Breast epithelium (tissue), 4 donors: ENCODE data around the gene DCDC2C. TPM values are rescaled to one million over a fixed set of nuclear protein-coding genes. Genes with fewer than 3 reads are reported as not detected.

Experiments used
- DNase-seq, 2 donors: peaks; one replicate each; pipeline ENCODE4 v3.0.0-alpha.2; 2019; ENCODE audit warnings: low spot score in 2 of 2
- H3K27ac ChIP-seq, 2 donors: fragments of 200-600 bp; sonication (generic) in 1 of 2; one replicate each; pipeline ENCODE4 v1.5.1; 2016 to 2019; ENCODE audit warnings: mild to moderate bottlenecking in 1 of 2
- H3K27me3 ChIP-seq, 2 donors: fragments of 200-600 bp; sonication (generic) in 1 of 2; one replicate each; pipeline versions ENCODE4 v1.5.1 to v1.6.0; 2017 to 2019; ENCODE audit warnings: control low read depth in 1 of 2, mild to moderate bottlenecking in 1 of 2
- H3K36me3 ChIP-seq: fragments of 200-600 bp; one replicate; pipeline ENCODE4 v1.5.1; 2019
- H3K4me1 ChIP-seq, 2 donors: fragments of 200-600 bp; sonication (generic); one replicate each; pipeline ENCODE4 v1.5.1; 2016 to 2019; ENCODE audit warnings: control low read depth in 1 of 2
- H3K4me3 ChIP-seq, 3 donors: fragments of 200-600 bp; sonication (generic); 1 replicate in 2 of 3; 2 replicates in 1 of 3; pipeline ENCODE4 v1.5.1; 2016 to 2019; ENCODE audit warnings: mild to moderate bottlenecking in 3 of 3, moderate library complexity in 2 of 3
- H3K9me3 ChIP-seq, 2 donors: fragments of 200-600 bp; sonication (generic) in 1 of 2; one replicate each; pipeline ENCODE4 v1.5.1; 2016 to 2019; ENCODE audit warnings: control low read depth in 1 of 2
- CTCF ChIP-seq, 3 donors: fragments of 450-650 bp; IDR thresholded peaks; one replicate each; pipeline ENCODE4 v1.5.1; 2016 to 2017; ENCODE audit warnings: antibody characterized with exemption in 3 of 3, mild to moderate bottlenecking in 3 of 3, moderate library complexity in 3 of 3
- POLR2A ChIP-seq: fragments of 450-650 bp; IDR thresholded peaks from one replicate; pipeline ENCODE4 v1.6.1; 2016; ENCODE audit warnings: antibody characterized with exemption, mild to moderate bottlenecking, moderate library complexity
- POLR2AphosphoS5 ChIP-seq, 3 donors: sonication (generic); formaldehyde crosslinking; IDR thresholded peaks; one replicate each; pipeline ENCODE4 v1.6.1; 2017; ENCODE audit warnings: antibody characterized with exemption in 3 of 3
- intact Hi-C: fragments of 100-400 bp; cut with DNase I; formaldehyde crosslinking; loops from one replicate; pipeline ENCODE4 v1.15.1; 2023; ENCODE audit warnings: low total_unique reads
- total RNA-seq, 3 donors: library from RNA; depleted of rRNA; stranded (reverse); fragments of >200 nt; gene quantifications; one replicate each; pipeline ENCODE4 v1.1.0, GENCODE V29; 2016

The DCDC2C gene
- total RNA-seq, 3 donors from 2014 or later = 0.33 to 0.59 (median 0.48) TPM

- TF ChIP-seq POLR2AphosphoS5 (IDR thresholded peaks at IDR 0.05) = no peak
- no peak for TF ChIP-seq CTCF (IDR thresholded peaks at IDR 0.05)
- TF ChIP-seq POLR2A = no peak
- Histone ChIP-seq H3K27ac (no peak overlapping the region), H3K27me3 (peaks cover 0 to 7% of the 10 kb centered on the region in 2 donors), H3K9me3 (no peaks in the 10 kb centered on the region), H3K36me3 (no peaks in the 10 kb centered on the region), H3K4me1 (no peaks in the 10 kb centered on the region), H3K4me3 (no peak overlapping the region)
- intact Hi-C loops = no loop called here
- no peak for DNase-seq
Observed at GRCh38 chr2:3873899-3874298, 170.5 kb downstream of the DCDC2C start.

DNA sequence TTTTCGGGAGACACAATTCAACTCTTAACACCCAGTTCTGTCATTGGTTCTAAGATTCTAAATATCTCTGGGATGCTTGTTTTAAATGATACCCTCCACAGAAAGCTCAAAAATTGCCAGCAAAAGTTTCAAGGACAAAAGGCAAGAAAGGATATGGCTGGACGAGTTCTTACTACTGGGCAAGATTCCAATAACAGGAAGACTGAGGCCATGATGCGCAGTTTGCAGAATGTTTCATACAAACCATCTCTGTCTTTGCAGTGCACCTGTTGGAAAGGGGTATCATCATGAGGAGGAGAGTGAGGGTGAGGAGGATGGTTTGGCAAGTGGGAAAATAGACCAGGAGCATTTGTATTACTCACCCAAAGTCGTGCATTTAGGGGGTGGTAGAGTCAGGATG lies 172.8 kb downstream of the DCDC2C start:
- Histone ChIP-seq H3K36me3 (no peaks in the 10 kb centered on the region), H3K4me3 (no peak overlapping the region), H3K27ac (no peak overlapping the region), H3K27me3 (peaks cover 0 to 20% of the 10 kb centered on the region in 2 donors), H3K4me1 (no peaks in the 10 kb centered on the region), H3K9me3 (no peaks in the 10 kb centered on the region)
- TF ChIP-seq POLR2AphosphoS5 (IDR thresholded peaks at IDR 0.05) (no peak), CTCF (IDR thresholded peaks at IDR 0.05) (no peak), POLR2A (no peak)
- DNase-seq = no peak
- intact Hi-C loops = no loop called here

DNA sequence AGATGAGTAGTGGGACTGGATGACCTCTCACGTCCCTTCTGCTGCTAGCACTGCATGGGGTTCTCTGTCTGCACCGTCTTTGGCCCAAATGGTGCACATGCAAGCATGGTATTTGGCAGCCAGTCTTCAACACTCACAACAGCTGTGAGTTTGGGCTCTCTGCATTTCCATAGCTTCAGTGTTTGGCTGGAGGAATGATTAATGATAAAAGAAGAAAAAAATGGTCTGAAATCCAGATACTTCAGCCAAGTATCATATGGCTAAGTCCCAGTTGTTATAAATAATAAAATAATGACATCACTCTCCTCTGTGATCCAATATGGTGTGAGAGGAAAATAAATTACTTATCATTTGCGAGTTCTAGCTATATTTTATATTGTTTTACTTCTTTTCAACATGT lies 173.3 kb downstream of the DCDC2C start:
- Histone ChIP-seq H3K27ac (no peak overlapping the region), H3K4me3 (no peak overlapping the region), H3K27me3 (peaks cover 0 to 20% of the 10 kb centered on the region in 2 donors), H3K4me1 (no peaks in the 10 kb centered on the region), H3K9me3 (no peaks in the 10 kb centered on the region), H3K36me3 (no peaks in the 10 kb centered on the region)
- DNase-seq = no peak
- intact Hi-C loops = no loop called here
- TF ChIP-seq POLR2AphosphoS5 (IDR thresholded peaks at IDR 0.05) = no peak
- TF ChIP-seq CTCF (IDR thresholded peaks at IDR 0.05) = no peak
- TF ChIP-seq POLR2A = no peak

GRCh38 chr2:3885629-3886628 lies 182.6 kb downstream of the DCDC2C start:
- Histone ChIP-seq H3K9me3 (no peaks in the 10 kb centered on the region), H3K27ac (no peak overlapping the region), H3K4me3 (no peak overlapping the region), H3K4me1 (no peaks in the 10 kb centered on the region), H3K36me3 (no peaks in the 10 kb centered on the region), H3K27me3 (no peaks in the 10 kb centered on the region)
- intact Hi-C loops = no loop called here
- no peak for DNase-seq
- TF ChIP-seq CTCF (IDR thresholded peaks at IDR 0.05) (no peak), POLR2A (no peak), POLR2AphosphoS5 (IDR thresholded peaks at IDR 0.05) (no peak)

- TF ChIP-seq POLR2A = no peak
- TF ChIP-seq POLR2AphosphoS5 (IDR thresholded peaks at IDR 0.05) = no peak
- TF ChIP-seq CTCF (IDR thresholded peaks at IDR 0.05) = no peak
- DNase-seq = no peak
- Histone ChIP-seq H3K9me3 (peaks cover 0 to 5% of the 10 kb centered on the region in 2 donors), H3K36me3 (no peaks in the 10 kb centered on the region), H3K4me1 (no peaks in the 10 kb centered on the region), H3K4me3 (no peak overlapping the region), H3K27me3 (no peaks in the 10 kb centered on the region), H3K27ac (no peak overlapping the region)
- intact Hi-C loops = loop anchor here (5.0 kb wide), 1 partner anchor 1203 kb away; no protein-coding TSS in a partner anchor
Observed at GRCh38 chr2:3895021-3895420, 191.6 kb downstream of the DCDC2C start.
